HG03196 (cell line): ENCODE data around the gene SULT2A1.
"Not testable (repeated sequence)": the region's sequence is repeated elsewhere in the genome, so short reads cannot be mapped to it uniquely, and the experiment has no call there.

ENCODE experiments used
- ATAC-seq: cut with Tn5 transposase; IDR thresholded peaks from one replicate; pipeline ENCODE4 v1.9.1; 2021; ENCODE audit not compliant: unreplicated experiment

The SULT2A1 gene

GRCh38 chr19:47886010-47886559 is at the start of gene SULT2A1:
TSS of gene SULT2A1 (minus strand) at chr19:47886315. CDS start at chr19:47886257, 58 bp downstream.
- no peak for ATAC-seq

- not testable (repeated sequence) for ATAC-seq
Observed at GRCh38 chr19:47928581-47928980, 42.5 kb upstream of the SULT2A1 start.

- not testable (repeated sequence) for ATAC-seq
Observed at GRCh38 chr19:47920107-47920506, 34.0 kb upstream of the SULT2A1 start.

- ATAC-seq = not testable (repeated sequence)
Observed at GRCh38 chr19:47910191-47910590, 24.1 kb upstream of the SULT2A1 start.

- ATAC-seq = not testable (repeated sequence)
Observed at GRCh38 chr19:47909350-47909749, 23.2 kb upstream of the SULT2A1 start.

- ATAC-seq = no peak
Observed at GRCh38 chr19:47901370-47901769, 15.3 kb upstream of the SULT2A1 start.

GRCh38 chr19:47899335-47899734 is 13.2 kb upstream of the SULT2A1 start:
- ATAC-seq = no peak

- no peak for ATAC-seq
Observed at GRCh38 chr19:47897861-47898260, 11.7 kb upstream of the SULT2A1 start.

GRCh38 chr19:47896773-47897172 is 10.7 kb upstream of the SULT2A1 start:
- no peak for ATAC-seq

- no peak for ATAC-seq
Observed at GRCh38 chr19:47896019-47896418, 9.9 kb upstream of the SULT2A1 start.

GRCh38 chr19:47895165-47895782 is 9.2 kb upstream of the SULT2A1 start:
- no peak for ATAC-seq

GRCh38 chr19:47891923-47892666 is 6.0 kb upstream of the SULT2A1 start:
- ATAC-seq = no peak

GRCh38 chr19:47891622-47891922 is 5.5 kb upstream of the SULT2A1 start:
- no peak for ATAC-seq

- no peak for ATAC-seq
Observed at GRCh38 chr19:47890865-47891621, 4.9 kb upstream of the SULT2A1 start.

- ATAC-seq = no peak
Observed at GRCh38 chr19:47885067-47885463, 1.1 kb downstream of the SULT2A1 start.

- ATAC-seq = no peak
Observed at GRCh38 chr19:47882890-47883289, 3.2 kb downstream of the SULT2A1 start.

- ATAC-seq = no peak
Observed at GRCh38 chr19:47881757-47882156, 4.4 kb downstream of the SULT2A1 start.

GRCh38 chr19:47879385-47879784 is 6.7 kb downstream of the SULT2A1 start:
- ATAC-seq = not testable (repeated sequence)

GRCh38 chr19:47878906-47879305 is 7.2 kb downstream of the SULT2A1 start:
- ATAC-seq = no peak

- no peak for ATAC-seq
Observed at GRCh38 chr19:47865166-47865565, 20.9 kb downstream of the SULT2A1 start.

GRCh38 chr19:47863514-47863936 is 22.6 kb downstream of the SULT2A1 start:
- ATAC-seq = no peak

- no peak for ATAC-seq
Observed at GRCh38 chr19:47861630-47862029, 24.5 kb downstream of the SULT2A1 start.
